ENCODE measurements around the gene BARD1.
"Not testable (repeated sequence)": the region's sequence is repeated elsewhere in the genome, so short reads cannot be mapped to it uniquely, and the experiment has no call there.

BARD1 gene

DNA sequence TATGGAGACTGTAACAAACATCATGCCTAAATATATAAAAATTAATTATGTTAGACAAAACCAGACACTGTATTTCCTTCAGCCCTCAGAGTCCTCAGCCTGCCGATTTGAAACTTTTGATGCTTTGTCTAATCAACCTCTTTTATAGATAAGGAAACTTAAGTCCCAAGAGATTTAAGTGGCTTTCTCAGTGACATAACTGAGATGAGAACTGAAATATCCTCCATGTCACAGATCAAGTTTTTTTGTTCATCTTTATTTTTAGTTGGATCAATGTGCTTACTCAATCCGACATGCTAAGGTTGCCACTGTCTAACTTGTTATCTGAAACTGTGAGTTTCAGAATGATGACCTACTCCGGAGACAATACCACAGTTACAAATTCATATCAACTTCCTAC, 72.3 kb downstream of the BARD1 start:
- in situ Hi-C loops (cut with MboI; ENCODE audit: low sequenced_read_pairs), result no loop called here
- Histone ChIP-seq H3K4me3 (no peak overlapping the region), H3K4me1 (peaks cover 4% of the 10 kb centered on the region; the same call in 1 of the 2 replicates), H3K9me3 (no peaks in the 10 kb centered on the region), H3K36me3 (replicated peaks) (peaks cover 8% of the 10 kb centered on the region), H3K27me3 (ENCODE audit: low read depth) (no peaks in the 10 kb centered on the region)
- no peak for DNase-seq (ENCODE audit: low spot score in 2 of 2)

DNA sequence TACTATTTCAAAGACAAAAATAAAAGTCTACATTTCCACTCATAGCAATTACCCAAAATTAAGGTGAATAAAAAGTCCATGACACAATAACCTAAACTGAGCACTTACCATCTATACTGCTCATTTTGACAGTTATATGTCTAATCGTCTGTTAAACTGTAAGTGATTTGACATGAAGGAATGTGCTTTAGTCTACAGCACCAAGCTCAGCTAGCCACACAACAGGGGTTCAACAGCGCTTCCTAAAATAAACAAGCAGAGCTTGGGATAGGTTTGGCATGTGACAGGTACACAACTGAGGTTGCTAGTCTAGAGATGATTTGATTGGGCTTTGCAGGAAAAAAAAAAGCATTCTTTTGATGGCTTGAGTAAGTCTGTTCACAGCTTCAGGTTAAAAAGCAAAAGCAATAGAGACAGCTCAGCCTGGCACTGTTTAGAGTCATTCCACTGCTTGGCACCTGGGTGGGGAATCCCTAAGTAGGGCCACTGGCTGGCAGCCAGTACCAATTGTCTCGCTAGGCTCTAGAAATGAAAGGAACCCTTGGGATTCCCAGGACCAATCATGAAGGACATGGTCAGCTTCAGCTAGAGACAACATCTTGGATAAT, 78.6 kb downstream of the BARD1 start:
- Histone ChIP-seq H3K27me3 (ENCODE audit: low read depth) (no peaks in the 10 kb centered on the region), H3K9me3 (no peaks in the 10 kb centered on the region), H3K36me3 (replicated peaks) (peaks cover 41% of the 10 kb centered on the region), H3K4me3 (no peak overlapping the region), H3K4me1 (peaks cover 4% of the 10 kb centered on the region; the same call in 1 of the 2 replicates)
- DNase-seq (ENCODE audit: low spot score in 2 of 2), result no peak
- in situ Hi-C loops (cut with MboI; ENCODE audit: low sequenced_read_pairs), result no loop called here

DNA sequence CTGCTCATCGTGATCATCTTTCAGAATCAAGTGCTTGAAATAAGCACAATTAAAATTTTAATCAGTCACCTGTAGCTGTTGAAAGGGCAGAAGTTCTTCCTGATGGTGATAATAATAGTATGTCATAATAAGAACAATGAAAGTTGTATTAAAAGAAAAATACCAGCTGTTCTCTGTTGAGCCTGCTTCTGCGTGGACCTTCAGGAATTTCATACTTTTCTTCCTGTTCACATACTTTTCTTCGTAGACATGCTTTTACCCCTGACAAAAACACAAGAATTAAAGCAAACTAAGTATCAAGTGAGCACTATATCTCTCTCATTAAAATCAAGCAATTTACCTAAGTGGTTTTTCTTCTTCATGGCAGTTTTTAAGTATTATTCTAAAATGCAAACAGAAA, 79.2 kb downstream of the BARD1 start:
- Histone ChIP-seq H3K36me3 (replicated peaks) (peaks cover 44% of the 10 kb centered on the region), H3K27me3 (ENCODE audit: low read depth) (no peaks in the 10 kb centered on the region), H3K9me3 (no peaks in the 10 kb centered on the region), H3K4me1 (no peaks in the 10 kb centered on the region), H3K4me3 (no peak overlapping the region)
- DNase-seq (ENCODE audit: low spot score in 2 of 2), result no peak
- in situ Hi-C loops (cut with MboI; ENCODE audit: low sequenced_read_pairs), result no loop called here

DNA sequence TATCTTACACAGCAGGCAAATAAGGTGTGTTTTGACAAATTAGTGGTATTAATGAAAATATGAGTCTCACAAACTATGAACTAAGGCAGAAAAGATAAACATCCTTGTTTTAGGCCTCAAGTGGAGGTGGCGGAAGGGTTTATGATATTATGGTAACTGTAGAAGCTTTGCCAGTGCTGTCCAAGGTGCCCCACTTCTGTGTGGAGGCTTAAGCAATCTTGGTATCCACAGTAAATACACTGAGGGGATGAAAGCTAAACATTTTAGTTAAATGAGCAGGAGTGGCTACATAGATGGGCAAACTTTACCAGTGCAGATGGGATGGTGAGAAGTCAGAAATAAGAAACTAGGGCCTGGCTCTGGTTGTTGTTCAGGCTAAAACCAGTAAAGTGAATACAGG, 84.7 kb downstream of the BARD1 start:
- Histone ChIP-seq H3K4me3 (no peak overlapping the region), H3K9me3 (no peaks in the 10 kb centered on the region), H3K27me3 (ENCODE audit: low read depth) (no peaks in the 10 kb centered on the region), H3K36me3 (replicated peaks) (peaks cover 27% of the 10 kb centered on the region), H3K4me1 (no peaks in the 10 kb centered on the region)
- in situ Hi-C loops (cut with MboI; ENCODE audit: low sequenced_read_pairs), result no loop called here
- no peak for DNase-seq (ENCODE audit: low spot score in 2 of 2)

DNA sequence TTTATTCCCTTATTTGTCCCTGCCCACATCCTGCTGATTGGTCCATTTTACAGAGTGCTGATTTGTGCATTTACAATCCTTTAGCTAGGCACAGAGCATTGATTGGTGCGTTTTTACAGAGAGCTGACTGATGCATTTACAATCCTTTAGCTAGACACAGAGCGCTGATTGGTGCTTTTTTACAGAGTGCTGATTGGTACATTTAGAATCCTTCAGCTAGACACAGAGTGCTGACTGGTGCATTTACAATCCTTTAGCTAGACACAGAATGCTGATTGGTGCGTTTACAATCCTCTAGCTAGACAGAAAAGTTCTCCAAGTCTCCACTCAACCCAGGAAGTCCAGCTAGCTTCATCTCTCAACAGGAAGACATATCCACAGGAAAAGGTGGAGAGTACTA, 91.6 kb downstream of the BARD1 start:
- H3K4me1 ChIP-seq; in situ Hi-C loops (cut with MboI; ENCODE audit: low sequenced_read_pairs): not testable (repeated sequence)

DNA sequence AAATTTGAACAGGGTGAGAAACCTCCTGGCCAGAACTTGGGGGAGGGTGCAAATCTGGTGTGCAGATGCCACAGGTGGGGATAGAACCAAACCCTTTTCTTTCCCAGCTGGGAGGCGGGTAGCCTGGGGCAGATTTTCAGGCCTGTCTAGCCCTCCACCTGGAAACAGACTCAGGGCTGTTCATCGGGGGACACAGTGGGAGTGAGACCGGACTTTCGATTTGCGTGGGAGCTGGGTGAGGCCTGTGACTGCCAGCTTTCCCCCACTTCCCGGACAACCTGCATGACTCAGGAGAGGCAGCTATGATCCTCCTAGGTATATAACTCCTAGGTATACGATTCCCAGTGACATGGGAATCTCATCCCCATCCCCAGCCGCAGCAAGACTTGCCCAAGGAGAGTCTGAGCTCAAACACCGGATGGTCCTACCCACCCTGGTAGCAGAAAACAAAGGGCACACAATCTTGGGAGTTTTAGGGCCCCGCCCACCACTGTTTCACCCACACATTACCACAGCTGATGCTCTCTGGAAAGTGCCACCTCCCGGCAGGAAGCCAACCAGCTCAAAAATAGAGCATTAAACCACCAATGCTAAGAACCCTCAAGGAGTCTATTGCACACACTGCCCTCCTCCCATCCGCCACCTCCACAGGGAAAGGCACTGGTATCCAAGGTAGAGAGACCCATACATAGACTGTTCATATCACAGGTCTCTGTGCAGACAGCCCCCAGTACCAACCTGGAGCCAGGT, 92.5 kb downstream of the BARD1 start:
- Histone ChIP-seq H3K9me3 (no peaks in the 10 kb centered on the region), H3K36me3 (replicated peaks) (0 out of 2 replicates have a peak, but pooled peaks cover under 1% of the 10 kb centered on the region), H3K27me3 (ENCODE audit: low read depth) (no peaks in the 10 kb centered on the region), H3K4me3 (no peak overlapping the region), H3K4me1 (no peaks in the 10 kb centered on the region)
- in situ Hi-C loops (cut with MboI; ENCODE audit: low sequenced_read_pairs), result no loop called here
- no peak for DNase-seq (ENCODE audit: low spot score in 2 of 2)

More for the DNA sequence above, 91.6 kb downstream of the BARD1 start:
- H3K9me3 ChIP-seq; DNase-seq (ENCODE audit: low spot score in 2 of 2); H3K4me3 ChIP-seq; H3K27me3 ChIP-seq (ENCODE audit: low read depth); H3K36me3 ChIP-seq (replicated peaks): not testable (repeated sequence)

DNA sequence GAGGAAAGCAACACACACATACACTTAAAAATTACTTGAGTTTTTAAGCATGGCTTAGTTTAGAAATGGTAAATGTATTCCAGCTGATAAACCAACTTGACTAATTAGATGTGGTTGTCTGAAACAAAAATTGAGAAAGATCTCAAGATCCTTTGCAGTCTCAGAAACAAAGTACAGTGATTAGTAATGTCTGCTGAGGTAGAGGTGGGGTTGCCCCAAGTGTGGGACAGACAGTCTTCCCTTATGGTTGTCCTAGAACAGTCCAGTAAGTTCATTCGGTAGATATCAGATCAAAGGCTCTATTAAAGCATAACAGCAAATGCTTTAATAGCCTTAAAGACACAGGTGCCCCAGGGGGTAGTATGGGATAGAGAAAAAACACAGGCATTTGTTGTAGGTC, 94.5 kb downstream of the BARD1 start:
- no peaks in the 10 kb centered on the region for H3K27me3 ChIP-seq (ENCODE audit: low read depth)
- no peaks in the 10 kb centered on the region for H3K36me3 ChIP-seq (replicated peaks)
- in situ Hi-C loops (cut with MboI; ENCODE audit: low sequenced_read_pairs), result no loop called here
- DNase-seq (ENCODE audit: low spot score in 2 of 2), result no peak
- H3K4me3 ChIP-seq, result no peak overlapping the region
- H3K4me1 ChIP-seq, result no peaks in the 10 kb centered on the region
- no peaks in the 10 kb centered on the region for H3K9me3 ChIP-seq

DNA sequence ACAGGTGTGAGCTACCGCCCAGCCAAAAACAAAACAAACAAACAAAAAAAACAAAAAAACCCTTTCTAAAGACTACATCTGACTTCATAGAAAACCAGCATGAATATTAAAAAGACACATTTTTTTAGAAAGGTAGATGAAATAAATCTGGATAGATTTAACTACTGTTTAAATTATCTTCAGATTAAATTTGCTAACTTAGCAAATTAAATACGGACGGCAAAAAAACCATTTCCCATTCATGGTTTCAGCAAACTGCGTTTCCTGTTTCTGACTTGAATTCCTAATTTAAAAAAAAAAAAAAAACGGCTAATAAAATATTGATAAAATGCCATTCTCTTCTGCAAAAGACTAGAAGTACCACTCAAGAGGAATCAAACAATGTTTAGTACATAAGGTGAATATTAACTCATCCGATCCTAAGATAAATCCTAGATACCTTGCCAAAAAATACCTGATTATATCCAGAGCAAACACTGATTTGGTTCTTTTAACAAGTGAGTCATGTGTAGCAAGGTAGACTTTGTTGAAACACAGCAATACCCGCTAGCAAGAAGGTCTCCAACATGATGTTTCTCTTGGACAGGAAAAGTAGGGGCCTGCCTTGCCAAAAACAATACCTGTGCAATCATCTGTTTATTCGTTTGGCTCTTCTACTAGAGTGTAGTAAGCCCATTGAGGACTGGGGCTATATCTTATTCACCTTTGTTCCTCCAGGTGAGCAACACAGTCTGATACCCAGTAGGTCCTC, 96.2 kb downstream of the BARD1 start:
- DNase-seq (ENCODE audit: low spot score in 2 of 2), result no peak
- H3K27me3 ChIP-seq (ENCODE audit: low read depth), result no peaks in the 10 kb centered on the region
- H3K36me3 ChIP-seq (replicated peaks), result no peaks in the 10 kb centered on the region
- in situ Hi-C loops (cut with MboI; ENCODE audit: low sequenced_read_pairs), result no loop called here
- H3K4me3 ChIP-seq, result no peak overlapping the region
- no peaks in the 10 kb centered on the region for H3K9me3 ChIP-seq
- H3K4me1 ChIP-seq, result no peaks in the 10 kb centered on the region

DNA sequence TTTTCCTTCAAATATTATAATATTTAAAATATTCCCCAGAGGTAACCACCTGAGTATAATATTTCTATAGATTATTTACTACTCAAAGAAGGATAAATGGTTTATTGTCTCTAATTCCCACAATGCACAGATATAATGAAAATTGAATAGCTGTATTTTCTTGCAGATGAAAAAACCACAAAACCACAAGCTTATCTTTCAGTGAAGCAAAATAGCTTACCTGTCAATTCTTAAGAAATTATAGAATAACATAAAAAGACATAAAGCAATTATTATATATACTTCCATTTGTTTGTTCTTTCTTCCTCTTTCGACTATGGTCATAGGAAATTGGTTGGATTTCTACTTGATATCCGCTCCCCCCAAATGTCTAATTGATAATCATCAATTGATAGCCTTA, 98.8 kb downstream of the BARD1 start:
- Histone ChIP-seq H3K4me3 (no peak overlapping the region), H3K27me3 (ENCODE audit: low read depth) (no peaks in the 10 kb centered on the region), H3K4me1 (peaks cover 3% of the 10 kb centered on the region), H3K9me3 (no peaks in the 10 kb centered on the region), H3K36me3 (replicated peaks) (no peaks in the 10 kb centered on the region)
- in situ Hi-C loops (cut with MboI; ENCODE audit: low sequenced_read_pairs), result no loop called here
- no peak for DNase-seq (ENCODE audit: low spot score in 2 of 2)

DNA sequence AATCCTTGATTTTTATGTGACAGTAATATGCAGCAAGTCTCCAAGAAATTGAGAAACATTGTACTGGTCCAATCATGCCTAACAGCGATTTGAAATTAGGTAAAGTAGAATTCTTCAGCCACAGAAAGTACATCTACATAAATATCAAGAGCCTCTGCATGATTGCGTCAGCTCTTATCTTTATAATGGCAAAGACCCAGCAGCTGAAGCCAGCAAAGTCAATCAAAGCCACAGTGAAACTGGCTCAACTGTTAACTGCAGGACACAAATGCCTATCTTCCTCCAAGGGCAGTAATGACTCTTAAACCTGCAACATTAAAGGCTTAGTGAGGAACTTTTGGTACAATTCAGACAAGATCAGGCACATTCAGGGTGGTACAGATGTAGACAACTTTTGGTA, 102.5 kb downstream of the BARD1 start:
- H3K4me3 ChIP-seq, result no peak overlapping the region
- in situ Hi-C loops (cut with MboI; ENCODE audit: low sequenced_read_pairs), result no loop called here

DNA sequence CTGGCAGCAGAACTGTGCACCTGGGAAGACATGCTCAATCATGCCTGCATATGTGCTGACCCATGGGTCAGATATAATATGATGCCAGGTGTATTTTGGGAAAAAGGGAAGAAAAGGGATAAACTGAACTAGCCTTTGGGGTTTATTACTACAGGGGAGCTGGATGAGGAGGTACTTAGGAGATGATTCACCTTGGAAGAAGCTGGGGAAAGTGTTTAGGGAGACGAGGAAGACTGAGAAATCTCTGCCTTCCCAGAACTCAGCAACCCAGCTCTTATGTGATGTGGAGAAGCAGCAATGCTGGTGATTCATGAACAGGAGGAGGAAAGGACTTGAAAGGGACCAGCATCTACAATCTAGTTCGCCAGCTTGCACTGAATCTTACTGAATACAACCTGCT, 110.2 kb downstream of the BARD1 start:
- H3K36me3 ChIP-seq (replicated peaks), result no peaks in the 10 kb centered on the region
- H3K9me3 ChIP-seq, result no peaks in the 10 kb centered on the region
- no peak for DNase-seq (ENCODE audit: low spot score in 2 of 2)
- H3K4me3 ChIP-seq, result no peak overlapping the region
- in situ Hi-C loops (cut with MboI; ENCODE audit: low sequenced_read_pairs), result no loop called here
- no peaks in the 10 kb centered on the region for H3K27me3 ChIP-seq (ENCODE audit: low read depth)
- no peaks in the 10 kb centered on the region for H3K4me1 ChIP-seq

More for the DNA sequence above, 102.5 kb downstream of the BARD1 start:
- H3K27me3 ChIP-seq (ENCODE audit: low read depth), result no peaks in the 10 kb centered on the region
- H3K4me1 ChIP-seq, result peaks cover 3% of the 10 kb centered on the region
- no peaks in the 10 kb centered on the region for H3K36me3 ChIP-seq (replicated peaks)
- H3K9me3 ChIP-seq, result no peaks in the 10 kb centered on the region
- DNase-seq (ENCODE audit: low spot score in 2 of 2), result peak; percentile 18 to 28

DNA sequence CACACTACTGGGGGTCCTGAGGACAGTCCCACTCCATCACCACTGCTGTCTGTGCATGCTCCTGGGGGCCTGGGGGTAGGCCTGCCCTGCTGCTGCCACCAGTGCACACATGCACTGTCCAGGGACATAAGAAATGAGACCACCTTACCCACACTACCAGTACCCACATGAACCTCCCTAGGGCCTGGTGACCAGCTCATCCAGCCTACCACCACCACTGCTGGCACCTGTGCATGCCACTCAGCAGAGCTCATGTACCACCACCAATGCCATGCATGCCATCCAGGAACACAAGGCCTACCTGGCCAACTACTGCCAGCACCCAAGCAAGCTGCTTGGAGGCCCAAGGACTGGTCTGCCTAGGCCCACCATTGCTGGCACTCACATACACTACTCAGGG, 112.8 kb downstream of the BARD1 start:
- Histone ChIP-seq H3K9me3 (no peaks in the 10 kb centered on the region), H3K4me3 (no peak overlapping the region), H3K4me1 (no peaks in the 10 kb centered on the region), H3K27me3 (ENCODE audit: low read depth) (no peaks in the 10 kb centered on the region), H3K36me3 (replicated peaks) (no peaks in the 10 kb centered on the region)
- in situ Hi-C loops (cut with MboI; ENCODE audit: low sequenced_read_pairs), result no loop called here
- DNase-seq (ENCODE audit: low spot score in 2 of 2), result no peak

DNA sequence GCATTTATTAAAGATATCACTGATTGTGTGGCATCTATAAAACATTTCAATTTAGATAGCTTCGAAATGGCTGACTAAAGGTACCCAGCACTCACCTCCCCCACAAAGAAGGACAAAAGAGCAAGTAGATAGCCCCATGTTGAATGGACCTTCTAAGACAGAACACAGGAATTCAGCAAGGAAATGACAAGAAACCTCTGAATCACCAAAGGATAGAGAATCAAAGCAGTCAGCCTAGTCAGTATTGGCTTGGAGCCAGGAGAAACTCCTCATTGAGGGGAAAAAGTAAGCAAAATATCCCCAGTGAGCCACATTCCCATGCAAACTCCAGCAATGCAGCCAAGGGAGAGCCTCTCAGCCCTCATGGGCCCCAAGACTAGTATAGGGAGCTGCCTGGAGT, 113.7 kb downstream of the BARD1 start:
- DNase-seq (ENCODE audit: low spot score in 2 of 2), result no peak
- H3K27me3 ChIP-seq (ENCODE audit: low read depth), result no peaks in the 10 kb centered on the region
- in situ Hi-C loops (cut with MboI; ENCODE audit: low sequenced_read_pairs), result no loop called here
- H3K36me3 ChIP-seq (replicated peaks), result no peaks in the 10 kb centered on the region
- H3K9me3 ChIP-seq, result no peaks in the 10 kb centered on the region
- H3K4me1 ChIP-seq, result no peaks in the 10 kb centered on the region
- no peak overlapping the region for H3K4me3 ChIP-seq

DNA sequence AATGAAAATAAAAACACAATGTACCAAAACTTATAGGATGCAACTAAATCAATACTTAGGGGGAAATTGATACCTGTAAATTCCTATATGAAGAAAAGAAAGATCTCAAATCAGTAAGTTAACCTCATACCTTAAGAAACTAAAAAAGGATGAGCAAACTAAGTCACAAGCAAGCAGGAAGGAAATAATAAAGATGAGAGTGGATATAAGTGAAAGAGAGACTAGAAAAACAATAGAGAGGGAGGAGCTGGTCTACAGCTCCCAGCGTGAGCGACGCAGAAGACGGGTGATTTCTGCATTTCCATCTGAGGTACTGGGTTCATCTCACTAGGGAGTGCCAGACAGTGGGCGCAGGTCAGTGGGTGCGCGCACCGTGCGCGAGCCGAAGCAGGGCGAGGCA, 125.9 kb downstream of the BARD1 start:
- H3K27me3 ChIP-seq (ENCODE audit: low read depth); H3K4me1 ChIP-seq; H3K9me3 ChIP-seq; in situ Hi-C loops (cut with MboI; ENCODE audit: low sequenced_read_pairs); DNase-seq (ENCODE audit: low spot score in 2 of 2); H3K36me3 ChIP-seq (replicated peaks): not testable (repeated sequence)
- H3K4me3 ChIP-seq, result peak overlapping the region; percentile 28

Data from HAP-1 (cell line).